ENCODE measurements around the gene TDRD15. TPM values are rescaled to one million over a fixed set of nuclear protein-coding genes. Genes with fewer than 3 reads are reported as not detected.

TDRD15 gene
- total RNA-seq (ENCODE audit: low replicate concordance) = not detected in 2 replicates

DNA sequence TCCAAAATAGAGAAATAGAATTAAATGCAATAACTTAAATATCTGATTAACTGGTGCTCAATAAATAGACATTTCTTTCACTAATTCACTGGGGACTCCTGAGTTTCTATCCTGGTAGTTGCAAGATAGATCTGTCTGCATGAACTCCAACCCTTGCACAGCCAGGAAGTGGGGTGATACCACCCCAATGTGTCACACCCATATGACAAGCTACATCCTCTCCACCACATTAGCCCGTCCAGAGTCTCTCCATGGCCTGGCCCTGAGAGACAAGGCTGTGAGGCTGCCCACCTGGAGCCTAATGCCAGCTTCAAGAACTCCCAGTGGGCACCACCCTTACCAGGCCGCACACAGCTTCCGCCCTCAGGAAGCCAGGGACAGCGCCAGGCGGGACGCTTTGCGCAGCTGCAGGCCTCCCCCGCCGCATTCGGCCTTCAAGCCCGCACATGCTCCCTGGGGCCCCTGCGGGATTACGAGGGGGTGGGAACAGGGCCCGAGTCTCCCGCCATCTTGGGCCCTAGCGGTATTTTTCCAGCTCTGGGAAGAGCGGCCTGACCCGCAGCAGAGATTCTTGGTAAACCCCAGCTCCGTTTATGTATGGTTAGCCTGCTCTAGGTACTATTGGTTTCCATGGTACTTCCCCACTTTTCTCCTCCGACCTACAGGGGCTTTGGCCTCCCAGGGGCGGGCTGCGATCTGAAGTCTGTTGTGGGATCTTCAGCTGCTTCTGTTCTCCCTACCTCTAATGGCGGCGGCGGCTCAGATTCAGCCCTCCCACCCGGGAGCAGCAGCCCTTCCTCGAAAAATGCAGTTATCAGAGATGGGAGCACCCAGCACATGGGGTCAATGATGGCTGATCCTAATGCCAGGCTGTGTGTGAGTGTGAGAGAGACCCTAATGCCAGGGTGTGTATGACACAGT lies at the start of gene TDRD15:
TSS of gene TDRD15 (plus strand) at position 496 of the 921 bp plus-strand sequence. CDS start 13,500 bp downstream, outside the sequence.
- DNase-seq (ENCODE audit: low read depth) = no peak
- no peak within 1 kb of the TSS for H3K4me3 ChIP-seq (ENCODE audit: low read depth, low read length)
- TF ChIP-seq, protein P1, sequence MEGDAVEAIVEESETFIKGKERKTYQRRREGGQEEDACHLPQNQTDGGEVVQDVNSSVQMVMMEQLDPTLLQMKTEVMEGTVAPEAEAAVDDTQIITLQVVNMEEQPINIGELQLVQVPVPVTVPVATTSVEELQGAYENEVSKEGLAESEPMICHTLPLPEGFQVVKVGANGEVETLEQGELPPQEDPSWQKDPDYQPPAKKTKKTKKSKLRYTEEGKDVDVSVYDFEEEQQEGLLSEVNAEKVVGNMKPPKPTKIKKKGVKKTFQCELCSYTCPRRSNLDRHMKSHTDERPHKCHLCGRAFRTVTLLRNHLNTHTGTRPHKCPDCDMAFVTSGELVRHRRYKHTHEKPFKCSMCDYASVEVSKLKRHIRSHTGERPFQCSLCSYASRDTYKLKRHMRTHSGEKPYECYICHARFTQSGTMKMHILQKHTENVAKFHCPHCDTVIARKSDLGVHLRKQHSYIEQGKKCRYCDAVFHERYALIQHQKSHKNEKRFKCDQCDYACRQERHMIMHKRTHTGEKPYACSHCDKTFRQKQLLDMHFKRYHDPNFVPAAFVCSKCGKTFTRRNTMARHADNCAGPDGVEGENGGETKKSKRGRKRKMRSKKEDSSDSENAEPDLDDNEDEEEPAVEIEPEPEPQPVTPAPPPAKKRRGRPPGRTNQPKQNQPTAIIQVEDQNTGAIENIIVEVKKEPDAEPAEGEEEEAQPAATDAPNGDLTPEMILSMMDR (IDR thresholded peaks at IDR 0.05; ENCODE audit: insufficient read depth, low read length) = no peak

DNA sequence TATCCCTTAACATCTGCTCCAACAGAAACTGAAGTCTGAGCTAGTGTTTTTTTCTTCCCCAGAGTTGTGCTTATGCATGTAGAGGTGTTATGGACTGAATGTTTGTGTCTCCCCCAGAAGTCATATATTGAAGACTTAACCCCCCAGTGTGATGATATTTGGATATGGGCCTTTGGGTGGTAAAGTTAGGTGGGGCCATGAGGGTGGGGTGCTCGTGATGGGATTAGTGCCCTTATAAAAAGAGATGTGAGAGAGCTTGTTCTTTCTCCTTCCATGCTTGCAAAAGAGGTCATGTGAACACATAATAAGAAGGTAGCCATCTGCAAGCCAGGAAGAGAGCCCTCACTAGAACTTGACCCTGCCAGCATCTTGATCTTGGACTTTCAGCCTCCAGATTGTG lies 45.5 kb upstream of the TDRD15 start:
- DNase-seq (ENCODE audit: low read depth) = no peak
- TF ChIP-seq, protein P1 (IDR thresholded peaks at IDR 0.05; ENCODE audit: insufficient read depth, low read length) = no peak

DNA sequence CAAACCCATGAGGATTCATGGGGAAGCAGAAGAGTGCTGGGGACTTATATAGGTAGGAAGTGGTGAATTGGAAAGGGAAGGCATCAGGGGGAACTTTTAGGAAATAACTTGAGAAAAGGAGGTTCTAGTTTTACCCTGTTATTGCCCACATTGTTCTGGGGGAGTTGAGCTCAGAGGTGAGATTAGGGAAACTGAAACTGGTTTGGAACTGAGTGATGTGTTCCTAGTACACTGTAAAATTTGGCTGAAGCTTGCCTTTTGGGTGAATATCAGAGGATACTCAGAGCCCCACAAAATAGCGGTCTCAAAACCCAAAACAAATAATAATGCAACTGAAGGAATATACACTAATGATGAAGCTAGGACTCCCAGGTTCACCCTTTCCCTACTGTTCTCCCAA lies 40.3 kb upstream of the TDRD15 start:
- no peak for DNase-seq (ENCODE audit: low read depth)
- no peak overlapping the region for H3K4me3 ChIP-seq (ENCODE audit: low read depth, low read length)
- TF ChIP-seq, protein P1 (IDR thresholded peaks at IDR 0.05; ENCODE audit: insufficient read depth, low read length) = no peak

More for the DNA sequence above, 45.5 kb upstream of the TDRD15 start:
- no peak overlapping the region for H3K4me3 ChIP-seq (ENCODE audit: low read depth, low read length)

DNA sequence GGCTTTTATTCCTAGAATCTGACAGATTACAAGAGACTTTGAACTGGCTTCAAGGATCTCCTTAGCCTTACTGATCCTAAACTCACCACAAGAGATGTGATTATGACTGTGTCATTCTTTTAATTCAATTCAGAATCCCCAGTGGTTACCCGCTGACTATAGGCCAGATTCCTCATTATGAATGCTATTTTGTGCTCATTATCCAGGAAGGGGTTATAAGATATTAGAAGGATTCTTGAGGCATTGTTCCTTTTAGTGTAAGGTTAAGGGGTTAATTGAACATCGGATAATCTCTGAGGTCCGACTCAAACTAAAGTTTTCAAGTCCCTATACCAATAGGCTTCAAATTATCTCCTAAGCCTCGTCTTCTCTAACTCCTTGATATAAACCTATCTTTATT lies 39.4 kb upstream of the TDRD15 start:
- DNase-seq (ENCODE audit: low read depth) = no peak
- TF ChIP-seq, protein P1 (IDR thresholded peaks at IDR 0.05; ENCODE audit: insufficient read depth, low read length) = no peak
- no peak overlapping the region for H3K4me3 ChIP-seq (ENCODE audit: low read depth, low read length)

DNA sequence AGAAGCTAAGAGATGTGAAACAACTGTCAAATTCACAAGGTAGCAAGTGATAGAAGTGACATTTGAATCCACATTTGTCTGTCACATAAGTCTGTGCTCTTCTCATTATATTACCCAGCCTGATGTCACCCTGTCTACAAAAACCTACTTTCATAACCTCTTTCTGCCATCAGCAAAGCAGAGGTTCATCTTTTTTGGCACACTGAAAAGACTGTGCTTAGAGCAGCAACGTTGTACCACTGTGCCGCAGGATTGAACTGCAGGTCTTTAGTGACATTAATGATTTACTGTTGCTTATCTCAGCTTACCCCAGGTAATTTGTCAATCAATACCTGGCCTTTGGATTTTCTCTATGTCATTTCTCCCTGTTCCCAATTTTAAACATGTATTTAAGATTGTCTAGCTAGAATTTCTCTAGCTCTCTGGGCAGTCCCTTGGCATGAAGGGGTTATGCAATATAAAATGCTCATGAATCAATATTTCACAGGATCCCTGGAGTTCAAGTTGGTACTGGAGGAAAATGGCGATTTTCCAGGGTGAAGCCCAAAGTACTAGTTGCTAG lies 31.4 kb upstream of the TDRD15 start:
- no peak for DNase-seq (ENCODE audit: low read depth)
- H3K4me3 ChIP-seq (ENCODE audit: low read depth, low read length) = no peak overlapping the region
- TF ChIP-seq, protein P1 (IDR thresholded peaks at IDR 0.05; ENCODE audit: insufficient read depth, low read length) = no peak

DNA sequence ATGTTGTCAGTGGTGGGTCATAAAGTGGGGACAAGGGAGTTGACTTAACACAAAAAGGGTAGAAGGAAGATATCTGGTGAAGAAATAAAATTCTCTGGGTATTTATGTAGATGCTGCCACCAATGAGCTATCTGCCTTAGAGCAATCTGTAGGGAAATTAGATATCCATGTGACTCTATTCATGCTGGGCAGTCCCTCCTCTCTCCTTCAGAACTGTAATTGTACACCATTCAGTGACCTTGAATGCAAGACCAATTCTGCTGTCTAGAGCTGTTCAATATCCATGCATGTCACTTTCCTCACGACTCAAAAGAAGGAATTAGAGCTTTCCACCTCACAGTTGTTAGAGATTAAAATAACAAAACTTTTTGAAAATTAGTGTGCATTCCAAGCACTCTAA lies 28.6 kb upstream of the TDRD15 start:
- no peak for DNase-seq (ENCODE audit: low read depth)
- no peak overlapping the region for H3K4me3 ChIP-seq (ENCODE audit: low read depth, low read length)
- TF ChIP-seq, protein P1 (IDR thresholded peaks at IDR 0.05; ENCODE audit: insufficient read depth, low read length) = no peak

Measured in fibroblast of the aortic adventitia (primary cell).